GM21717 (cell line): Measurements from ENCODE around the gene AGRN.
"Not testable (repeated sequence)": the region's sequence is repeated elsewhere in the genome, so short reads cannot be mapped to it uniquely, and the experiment has no call there.

Experiments
- ATAC-seq: cut with Tn5 transposase; IDR thresholded peaks from one replicate; pipeline ENCODE4 v1.9.1; 2021; ENCODE audit warnings: mild to moderate bottlenecking, moderate library complexity; ENCODE audit not compliant: unreplicated experiment

AGRN gene

GRCh38 chr1:999725-1000356, 20.1 kb upstream of the AGRN start, which contains the start of gene HES4:
Gene HES4 (minus strand): TSS chr1:1000097. CDS start chr1:999973, 124 bp downstream.
- ATAC-seq, result no peak

DNA sequence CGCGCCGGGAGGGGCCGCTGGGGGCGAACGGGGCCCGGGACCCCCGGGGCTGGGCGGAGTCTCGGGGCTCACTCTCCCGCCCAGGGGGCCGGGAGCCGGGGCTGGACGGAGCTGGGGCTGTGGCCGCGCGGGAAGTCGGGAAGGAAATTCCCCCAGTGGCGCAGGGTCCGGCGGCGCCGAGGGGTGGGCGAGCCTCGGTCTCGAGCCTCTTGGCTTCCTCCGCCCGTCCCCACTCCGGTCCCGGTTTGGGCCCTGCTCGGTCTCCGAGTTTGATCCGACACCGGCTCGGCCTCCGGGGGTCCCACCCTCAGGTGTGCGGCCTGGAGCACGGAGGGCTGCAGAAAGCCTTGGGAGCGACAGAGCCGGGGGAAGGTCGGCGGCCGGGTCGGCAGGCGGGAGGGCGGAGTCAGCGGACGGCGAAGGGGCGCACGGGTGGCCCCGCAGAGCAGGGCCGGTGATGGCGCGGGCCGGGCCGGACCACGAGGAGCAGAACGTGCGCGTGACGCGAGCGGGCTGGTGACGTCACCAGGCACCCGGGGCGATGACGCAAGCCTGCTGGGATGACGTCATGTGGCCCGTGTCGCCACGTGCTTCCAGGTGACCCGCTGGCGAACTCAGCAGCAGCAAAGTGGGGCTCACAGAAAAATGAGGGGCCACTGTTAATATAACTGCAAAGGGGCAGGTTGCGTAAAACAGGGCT, 19.4 kb upstream of the AGRN start:
- no peak for ATAC-seq

GRCh38 chr1:1001057-1001783, 18.7 kb upstream of the AGRN start:
- no peak for ATAC-seq

DNA sequence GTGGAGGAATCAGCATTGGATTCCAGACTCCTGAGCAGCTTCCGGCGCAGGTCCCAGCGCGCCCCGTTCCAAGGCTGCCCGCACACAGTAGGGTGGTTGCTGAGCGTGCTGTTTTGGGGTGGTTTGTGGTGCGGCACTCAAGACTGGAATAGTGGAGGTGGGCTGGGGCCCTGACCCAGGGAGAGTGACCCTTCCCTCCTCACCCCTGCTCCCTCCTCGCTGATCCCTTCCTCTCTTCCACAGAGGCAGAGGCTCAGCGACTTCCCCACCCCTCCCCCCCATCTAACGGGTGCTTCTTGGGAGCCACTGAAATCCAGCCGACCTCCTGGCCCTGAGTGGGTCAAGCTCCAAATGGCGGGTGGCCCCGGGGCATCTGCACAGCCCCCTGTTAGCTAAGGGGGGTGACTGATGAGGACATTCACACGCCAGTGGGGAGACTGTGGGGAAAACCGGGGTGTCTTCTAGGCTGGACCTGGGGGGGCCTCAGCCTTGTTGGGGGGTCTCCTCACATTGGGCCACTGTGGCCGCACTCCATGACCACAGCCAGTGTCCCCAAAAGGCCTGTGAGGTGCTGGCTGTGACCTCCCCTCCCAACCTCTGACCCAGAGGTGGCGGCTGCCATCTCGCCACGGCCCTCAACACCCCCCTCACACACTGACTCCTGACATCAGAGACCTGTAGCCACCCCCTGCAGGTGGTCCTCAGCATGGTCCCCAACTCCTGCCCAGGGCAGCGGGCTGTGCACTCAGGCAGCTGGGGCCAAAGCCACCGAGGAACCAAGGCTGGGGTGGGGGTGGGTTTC, 16.1 kb upstream of the AGRN start:
- ATAC-seq, result no peak

- ATAC-seq, result no peak
Observed at GRCh38 chr1:1004420-1004779, 15.5 kb upstream of the AGRN start.

DNA sequence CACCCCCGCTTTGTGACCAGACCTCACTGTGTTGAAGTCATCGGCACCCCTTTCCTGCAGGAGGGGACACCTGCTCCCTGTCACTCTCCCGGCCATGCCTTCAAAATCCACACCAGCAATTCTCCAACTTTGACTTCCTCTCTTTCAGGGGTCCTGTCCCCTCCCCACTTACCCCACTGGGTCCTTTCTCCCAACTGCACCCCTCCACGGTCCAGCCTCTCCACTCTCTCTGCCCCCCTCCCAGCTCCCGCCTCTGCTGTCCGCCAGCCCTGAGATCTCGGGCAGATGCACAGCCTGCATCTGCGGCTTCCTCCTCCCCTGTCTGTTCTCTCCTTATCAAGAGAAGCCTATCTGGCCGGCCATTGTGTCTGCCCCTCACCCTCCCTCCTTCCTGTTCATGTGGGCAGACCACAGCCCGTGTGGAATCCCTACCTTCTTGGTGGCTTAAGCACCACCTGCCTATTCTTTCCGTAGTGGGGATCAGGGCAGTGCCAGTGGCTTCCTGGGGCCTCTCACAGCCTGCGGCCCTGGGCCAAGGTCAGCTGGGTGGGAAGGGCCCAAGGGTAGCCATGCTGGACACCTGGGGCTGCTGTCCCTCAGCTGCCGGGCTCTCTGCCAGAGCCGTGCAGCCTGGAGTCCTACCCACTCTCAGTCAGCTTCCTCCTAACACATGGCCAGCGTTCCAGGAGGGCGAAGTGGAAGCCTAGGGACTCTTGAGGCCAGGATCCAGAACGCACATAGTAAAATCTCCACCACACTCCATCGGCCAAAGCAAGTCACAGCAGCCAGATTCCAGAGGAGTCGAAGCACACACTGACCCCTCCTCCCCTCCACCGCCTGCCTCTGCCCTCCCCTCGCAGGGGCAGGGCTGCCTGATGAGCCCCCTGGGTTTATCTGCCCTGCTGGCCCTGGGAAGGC, 14.9 kb upstream of the AGRN start:
- no peak for ATAC-seq

GRCh38 chr1:1005774-1006304, 14.1 kb upstream of the AGRN start:
- ATAC-seq, result no peak

DNA sequence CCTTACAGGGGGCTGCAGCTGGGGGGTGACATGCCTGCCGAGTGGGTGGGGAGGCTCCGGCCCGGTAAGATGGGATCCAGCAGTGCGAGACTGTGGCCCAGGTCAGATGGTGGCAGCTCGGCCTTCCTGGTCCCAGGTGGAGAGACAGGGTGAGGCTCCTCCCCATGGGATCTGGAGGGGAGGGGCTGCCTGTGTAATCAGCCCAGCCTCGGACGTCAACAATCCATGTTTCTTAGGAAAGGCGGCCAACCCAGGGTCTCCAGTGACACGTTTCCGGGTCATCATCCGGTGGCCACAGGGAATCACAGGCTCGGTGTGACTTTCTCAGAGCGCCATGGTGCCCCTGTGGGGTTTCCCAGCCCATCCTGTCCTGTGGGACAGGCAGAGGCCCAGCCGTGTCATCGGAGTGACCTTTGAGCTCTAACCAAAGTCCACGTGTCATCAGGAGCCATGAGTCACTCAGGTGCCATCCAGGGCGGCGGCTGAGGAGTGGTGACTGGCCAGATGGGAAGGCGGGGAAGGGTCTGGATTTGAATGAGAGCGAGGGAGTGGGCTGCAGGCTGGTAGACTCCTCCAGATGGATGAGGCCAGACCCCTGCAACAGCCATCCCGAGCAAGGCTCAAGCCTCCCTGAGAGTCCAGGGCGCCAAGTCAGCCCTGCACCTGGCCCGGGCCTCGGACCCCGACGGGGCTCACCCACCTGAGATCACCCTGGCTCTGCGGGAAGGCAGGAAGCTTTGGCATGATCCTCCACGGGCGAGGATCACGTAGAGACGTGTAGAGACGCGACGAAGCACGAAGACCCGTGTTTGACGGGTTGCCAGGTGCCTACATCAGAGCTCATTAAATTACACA, 13.4 kb upstream of the AGRN start:
- ATAC-seq, result no peak

DNA sequence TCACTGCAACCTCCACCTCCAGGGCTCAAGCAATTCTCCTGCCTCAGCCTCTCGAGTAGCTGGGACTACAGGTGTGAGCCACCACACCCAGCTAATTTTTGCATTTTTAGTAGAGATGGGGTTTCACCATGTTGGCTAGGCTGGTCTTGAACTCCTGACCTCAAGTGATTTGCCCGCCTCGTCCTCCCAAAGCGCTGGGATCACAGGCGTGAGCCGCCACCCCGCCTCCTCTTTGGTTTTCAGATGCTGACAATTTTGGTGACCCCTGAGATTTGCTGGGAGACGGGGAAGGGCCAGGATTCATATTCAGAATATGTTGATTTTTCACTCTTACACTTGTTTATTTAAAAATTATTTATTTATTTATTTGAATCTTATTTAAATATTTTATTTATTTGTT, 9.8 kb upstream of the AGRN start:
- not testable (repeated sequence) for ATAC-seq

- no peak for ATAC-seq
Observed at GRCh38 chr1:1011396-1011949, 8.4 kb upstream of the AGRN start.

DNA sequence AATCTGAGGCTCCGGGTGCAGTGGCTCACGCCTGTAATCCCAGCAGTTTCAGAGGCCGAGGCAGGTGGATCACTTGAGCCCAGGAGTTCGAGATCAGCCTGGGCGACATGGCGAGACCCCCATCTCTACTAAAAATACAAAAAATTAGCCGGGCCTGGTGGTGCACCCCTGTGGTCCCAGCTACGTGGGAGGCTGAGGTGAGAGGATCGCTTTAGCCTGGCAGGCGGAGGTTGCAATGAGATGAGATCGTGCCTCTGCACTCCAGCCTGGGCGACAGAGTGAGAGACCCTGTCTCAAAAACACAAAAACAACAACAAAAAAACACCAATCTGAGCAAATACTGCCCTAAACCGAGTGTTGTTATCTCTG, 7.2 kb upstream of the AGRN start:
- peak; percentile 4 for ATAC-seq

- peak; percentile 80 for ATAC-seq
Observed at GRCh38 chr1:1013105-1013921, 6.6 kb upstream of the AGRN start, which contains the start of gene ISG15. Gene ISG15 (plus strand): TSS chr1:1013497. CDS start chr1:1013574, 77 bp downstream.

GRCh38 chr1:1013922-1014648, 5.8 kb upstream of the AGRN start:
- peak; percentile 4 for ATAC-seq

GRCh38 chr1:1014799-1015681, 4.9 kb upstream of the AGRN start:
- no peak for ATAC-seq

GRCh38 chr1:1017397-1018320, 2.3 kb upstream of the AGRN start:
- not testable (repeated sequence) for ATAC-seq
